ENCODE results near the gene SLC45A2.
"Not testable (repeated sequence)": the region's sequence is repeated elsewhere in the genome, so short reads cannot be mapped to it uniquely, and the experiment has no call there.

The SLC45A2 gene

GRCh38 chr5:33921002-33921401, 63.5 kb downstream of the SLC45A2 start:
- no peak for DNase-seq (ENCODE audit: low read depth in 2 of 2)

GRCh38 chr5:33914844-33915243, 69.6 kb downstream of the SLC45A2 start:
- not testable (repeated sequence) for DNase-seq (ENCODE audit: low read depth in 2 of 2)

- not testable (repeated sequence) for DNase-seq (ENCODE audit: low read depth in 2 of 2)
Measured at GRCh38 chr5:33906248-33906647, 78.2 kb downstream of the SLC45A2 start.

- DNase-seq (ENCODE audit: low read depth in 2 of 2): no peak
Measured at GRCh38 chr5:33905381-33905780, 79.1 kb downstream of the SLC45A2 start.

GRCh38 chr5:33903118-33903517, 81.4 kb downstream of the SLC45A2 start:
- no peak for DNase-seq (ENCODE audit: low read depth in 2 of 2)

GRCh38 chr5:33901156-33901555, 83.3 kb downstream of the SLC45A2 start:
- no peak for DNase-seq (ENCODE audit: low read depth in 2 of 2)
